GM21717 (cell line): Measurements from ENCODE around the gene ELOA2.
"Not testable (repeated sequence)": the region's sequence is repeated elsewhere in the genome, so short reads cannot be mapped to it uniquely, and the experiment has no call there.

Source experiments
- ATAC-seq: cut with Tn5 transposase; IDR thresholded peaks from one replicate; pipeline ENCODE4 v1.9.1; 2021; ENCODE audit warnings: mild to moderate bottlenecking, moderate library complexity; ENCODE audit not compliant: unreplicated experiment

The ELOA2 gene

GRCh38 chr18:47035156-47035671, at the start of gene ELOA2:
Gene ELOA2 (minus strand): TSS chr18:47035621. CDS start chr18:47035264, 357 bp downstream.
- ATAC-seq: no peak

GRCh38 chr18:47081578-47081977, 46.2 kb upstream of the ELOA2 start:
- no peak for ATAC-seq

- ATAC-seq: no peak
Measured at GRCh38 chr18:47080872-47081271, 45.5 kb upstream of the ELOA2 start.

- no peak for ATAC-seq
Measured at GRCh38 chr18:47077111-47077510, 41.7 kb upstream of the ELOA2 start.

- ATAC-seq: no peak
Measured at GRCh38 chr18:47075098-47075883, 39.9 kb upstream of the ELOA2 start.

- ATAC-seq: no peak
Measured at GRCh38 chr18:47067648-47068047, 32.2 kb upstream of the ELOA2 start.

- no peak for ATAC-seq
Measured at GRCh38 chr18:47063096-47063495, 27.7 kb upstream of the ELOA2 start.

- ATAC-seq: no peak
Measured at GRCh38 chr18:47062471-47062870, 27.1 kb upstream of the ELOA2 start.

GRCh38 chr18:47054369-47054768, 18.9 kb upstream of the ELOA2 start:
- no peak for ATAC-seq

- no peak for ATAC-seq
Measured at GRCh38 chr18:47050468-47050867, 15.0 kb upstream of the ELOA2 start.

- ATAC-seq: no peak
Measured at GRCh38 chr18:47040982-47041381, 5.6 kb upstream of the ELOA2 start.

GRCh38 chr18:47036927-47037578, 1.6 kb upstream of the ELOA2 start:
- ATAC-seq: peak; percentile 67

GRCh38 chr18:47036298-47036874, 965 bp upstream of the ELOA2 start:
- ATAC-seq: no peak

GRCh38 chr18:47034591-47034990, 830 bp downstream of the ELOA2 start:
- not testable (repeated sequence) for ATAC-seq

GRCh38 chr18:47032945-47033344, 2.5 kb downstream of the ELOA2 start:
- ATAC-seq: no peak

- not testable (repeated sequence) for ATAC-seq
Measured at GRCh38 chr18:47030887-47031286, 4.5 kb downstream of the ELOA2 start.

- not testable (repeated sequence) for ATAC-seq
Measured at GRCh38 chr18:47029684-47030353, 5.6 kb downstream of the ELOA2 start.

GRCh38 chr18:47028738-47029137, 6.7 kb downstream of the ELOA2 start:
- ATAC-seq: not testable (repeated sequence)

- ATAC-seq: not testable (repeated sequence)
Measured at GRCh38 chr18:47025557-47026174, 9.8 kb downstream of the ELOA2 start.

GRCh38 chr18:47023769-47024465, 11.5 kb downstream of the ELOA2 start:
- not testable (repeated sequence) for ATAC-seq
